A549 treated with AZD9567 at 1 μM for 4 hours (cell line): ENCODE measurements around the gene ITGAD. TPM values are rescaled to one million over a fixed set of nuclear protein-coding genes. Genes with fewer than 3 reads are reported as not detected.

Experiments used
- total RNA-seq: library from RNA; stranded (reverse); fragments of 200-300 nt; extraction: Qiagen RNA extraction; gene quantifications from 5 replicates; pipeline ENCODE4 v1.2.3, GENCODE V29; 2022; ENCODE audit not compliant: insufficient read depth

The ITGAD gene
- total RNA-seq: not detected in 5 replicates

GRCh38 chr16:31393056-31393455, at the start of gene ITGAD:
TSS of gene ITGAD (plus strand) at chr16:31393335. CDS start at chr16:31393361, 26 bp downstream.

GRCh38 chr16:31354394-31355291, 38.5 kb upstream of the ITGAD start, which contains the start of gene ITGAX:
TSS of gene ITGAX (plus strand) at chr16:31355176. CDS start at chr16:31355255, 79 bp downstream.

GRCh38 chr16:31428279-31428597, 35.1 kb downstream of the ITGAD start, which contains the start of gene COX6A2:
TSS of gene COX6A2 (minus strand) at chr16:31428360. CDS start at chr16:31428325, 35 bp downstream.

GRCh38 chr16:31458844-31459686, 65.9 kb downstream of the ITGAD start, which contains the start of gene ARMC5:
TSS of gene ARMC5 (plus strand) at chr16:31459501. CDS start at chr16:31459525, 24 bp downstream.

GRCh38 chr16:31471875-31472708, 79.0 kb downstream of the ITGAD start, which contains the start of gene TGFB1I1:
TSS of gene TGFB1I1 (plus strand) at chr16:31472152. CDS start at chr16:31472189, 37 bp downstream.

Other genes starting within 250 kb of the ITGAD start
- 0.81 to 1.4 TPM (median 1.0 TPM) in 4 of 5 replicates, not detected in the other for gene PRSS36, start 243.3 kb upstream of the ITGAD start, total RNA-seq
- gene FUS, start 213.2 kb upstream of the ITGAD start, total RNA-seq: 554 to 620 TPM (median 559 TPM) in 5 replicates
- 23.4 to 38.1 TPM (median 33.0 TPM) in 5 replicates for gene PYCARD, start 190.6 kb upstream of the ITGAD start, total RNA-seq
- 0.05 to 0.10 TPM (median 0.05 TPM) in 4 of 5 replicates, not detected in the other for gene TRIM72, start 179.2 kb upstream of the ITGAD start, total RNA-seq
- not detected in 5 replicates for gene PYDC1, start 176.2 kb upstream of the ITGAD start, total RNA-seq
- gene ITGAM, start 133.4 kb upstream of the ITGAD start, total RNA-seq: 1.4 to 2.4 TPM (median 1.8 TPM) in 4 of 5 replicates, not detected in the other
- 0.85 to 1.7 TPM (median 1.3 TPM) in 4 of 5 replicates, not detected in the other for gene ITGAX, start 38.2 kb upstream of the ITGAD start, total RNA-seq
- gene COX6A2, start 35.0 kb downstream of the ITGAD start, total RNA-seq: not detected in 5 replicates
- gene ZNF843, start 49.5 kb downstream of the ITGAD start, total RNA-seq: 0.09 to 0.20 TPM (median 0.13 TPM) in 4 of 5 replicates, not detected in the other
- 7.0 to 13.3 TPM (median 10.6 TPM) in 5 replicates for gene ARMC5, start 66.2 kb downstream of the ITGAD start, total RNA-seq
- 36.2 to 91.1 TPM (median 45.2 TPM) in 5 replicates for gene TGFB1I1, start 78.8 kb downstream of the ITGAD start, total RNA-seq
- gene SLC5A2, start 89.8 kb downstream of the ITGAD start, total RNA-seq: 0.13 to 0.56 TPM (median 0.38 TPM) in 4 of 5 replicates, not detected in the other
- 34.9 to 59.2 TPM (median 55.7 TPM) in 5 replicates for gene RUSF1, start 115.1 kb downstream of the ITGAD start, total RNA-seq
- not detected in 5 replicates for gene AHSP, start 134.6 kb downstream of the ITGAD start, total RNA-seq